Fibroblast of mammary gland (primary cell): Measurements from ENCODE around the gene ENTPD2.

ENCODE experiments used
- DNase-seq: peaks from one replicate; pipeline ENCODE4 v3.0.0-alpha.2; 2010; ENCODE audit warnings: low read depth
- H3K4me3 ChIP-seq: 2 replicates; pipeline ENCODE4 v1.5.1; 2011; ENCODE audit warnings: low read depth, mild to moderate bottlenecking, low read length, moderate library complexity; ENCODE audit not compliant: control insufficient read depth
- CTCF ChIP-seq: conservative IDR thresholded peaks from 2 replicates; pipeline ENCODE4 v1.5.1; 2011; ENCODE audit warnings: low read depth, low read length, inconsistent platforms; ENCODE audit not compliant: control insufficient read depth, insufficient read depth

ENTPD2 gene

GRCh38 chr9:137074657-137075274 is 20.9 kb upstream of the ENTPD2 start:
- no peak overlapping the region for H3K4me3 ChIP-seq
- no peak for TF ChIP-seq CTCF
- no peak for DNase-seq

- no peak for DNase-seq
- no peak overlapping the region for H3K4me3 ChIP-seq
- no peak for TF ChIP-seq CTCF
Measured at GRCh38 chr9:137073992-137074399, 20.1 kb upstream of the ENTPD2 start.

DNA sequence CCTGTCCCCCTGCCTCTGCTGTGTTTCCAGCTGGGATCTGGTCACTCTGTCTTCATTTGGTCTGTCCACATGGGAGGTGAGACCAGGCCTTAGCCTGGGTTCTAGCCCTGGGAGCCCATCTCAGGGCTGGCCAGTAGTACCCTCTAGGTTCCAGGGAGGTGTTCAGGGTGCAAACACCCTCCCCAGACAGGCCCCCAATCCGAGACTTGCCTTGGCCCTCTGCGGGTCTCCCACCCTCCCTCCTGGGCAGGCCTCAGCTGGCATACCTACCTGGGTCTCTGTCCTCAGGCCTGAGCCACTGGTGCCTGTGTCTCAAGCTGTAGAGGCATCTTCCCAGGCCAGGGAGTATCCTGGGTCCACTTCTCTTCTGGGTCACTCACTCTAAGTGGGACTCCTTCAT is 17.4 kb upstream of the ENTPD2 start:
- DNase-seq = no peak
- H3K4me3 ChIP-seq = no peak overlapping the region
- no peak for TF ChIP-seq CTCF

DNA sequence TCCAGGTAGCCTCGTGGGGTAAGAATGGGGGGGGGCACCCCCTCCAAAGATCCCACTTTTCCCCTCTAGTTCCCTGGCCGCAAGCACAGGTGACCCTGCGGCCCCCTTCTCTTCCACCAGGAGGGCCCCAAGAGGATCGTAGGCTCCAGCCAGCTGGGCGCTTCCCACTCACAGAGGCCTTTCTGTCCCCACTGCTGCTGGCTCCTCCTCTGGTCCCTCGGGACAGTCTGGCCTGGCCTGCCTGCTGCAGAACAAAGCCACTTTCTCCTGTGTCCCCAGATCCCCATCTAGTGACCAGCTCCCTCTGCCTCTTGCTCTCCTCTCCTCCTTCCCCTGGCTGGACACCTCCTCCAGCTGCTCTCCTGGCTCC is 17.0 kb upstream of the ENTPD2 start:
- no peak for DNase-seq
- H3K4me3 ChIP-seq = peak overlapping the region; percentile 28

GRCh38 chr9:137070201-137070905 is 16.5 kb upstream of the ENTPD2 start, which contains the start of gene SAPCD2:
SAPCD2 (minus strand) TSS chr9:137070557; CDS start chr9:137070460, 97 bp downstream.
- H3K4me3 ChIP-seq = peak within 1 kb of the TSS; percentile 41
- peak; percentile 77 for DNase-seq
- TF ChIP-seq CTCF = no peak

More for the DNA sequence above, 17.0 kb upstream of the ENTPD2 start:
- TF ChIP-seq CTCF = no peak

DNA sequence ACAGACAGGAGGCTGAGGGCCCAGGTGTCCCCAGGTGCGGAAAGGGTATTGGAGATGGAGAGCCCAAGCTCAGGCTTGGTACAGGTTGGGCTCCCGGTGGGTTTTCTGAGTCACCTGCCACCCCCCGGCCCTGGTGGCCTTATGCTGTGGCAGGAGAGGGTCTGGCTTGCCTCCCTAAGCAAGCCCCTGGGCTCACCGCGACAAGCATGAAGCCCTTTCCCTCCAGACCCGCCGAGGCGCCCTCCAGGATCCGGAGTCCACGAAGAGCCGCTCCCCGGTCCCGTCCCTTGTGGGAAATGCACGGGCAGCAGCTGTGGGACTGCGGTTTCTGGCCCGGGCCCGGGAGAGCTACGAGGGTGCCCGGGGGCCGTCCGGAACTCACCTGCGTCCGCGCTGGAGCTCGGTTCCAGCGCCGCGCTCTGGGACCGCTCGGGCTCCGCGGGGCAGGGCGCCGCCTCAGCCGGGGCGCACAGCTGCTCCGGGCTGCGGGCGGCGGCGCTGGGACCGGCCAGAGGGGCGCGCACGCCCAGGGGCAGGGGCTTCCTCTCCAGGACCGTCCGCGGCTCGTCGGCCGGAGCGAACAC is 15.7 kb upstream of the ENTPD2 start:
- TF ChIP-seq CTCF = no peak
- H3K4me3 ChIP-seq = peak overlapping the region; percentile 41
- no peak for DNase-seq
